ENCODE results near the gene GPAT3. TPM values are rescaled to one million over a fixed set of nuclear protein-coding genes. Genes with fewer than 3 reads are reported as not detected.

Gene GPAT3
- total and polyA plus RNA-seq, 2 of the 8 experiments (the other 6 are each of a cell fraction or from before 2014, with no cell fraction given), result 0.23 to 2.0 TPM

DNA sequence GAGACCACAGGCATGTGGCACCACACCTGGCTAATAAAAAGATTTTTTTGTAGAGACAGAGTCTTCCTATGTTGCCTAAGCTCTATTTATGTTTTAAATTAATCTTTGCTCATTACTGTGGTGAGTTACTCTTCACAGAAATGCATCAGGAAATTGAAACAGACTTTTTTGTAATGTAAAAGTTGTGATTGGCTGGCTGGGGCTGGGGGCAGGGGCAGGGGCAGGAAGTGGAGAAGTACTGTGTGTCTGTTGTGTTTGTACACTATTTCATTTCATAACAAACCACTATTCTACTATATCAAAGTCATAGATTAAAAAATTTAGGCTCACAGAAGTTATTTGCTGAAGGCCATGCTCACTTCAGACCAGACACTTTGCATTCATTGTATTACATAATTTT lies 31.9 kb upstream of the GPAT3 start:
- Histone ChIP-seq H2BK120ac (replicated peaks; ENCODE audit: low read depth, low read length) (no peak overlapping the region), H3K4me1 (replicated peaks in 1 of 4; ENCODE audit: control insufficient read depth in 3 of 4, insufficient read depth in 4 of 4, low read length in 3 of 4) (no peaks in the 10 kb centered on the region), H3K9ac (replicated peaks in 1 of 4; ENCODE audit: extremely low read depth in 1 of 4, low read depth in 3 of 4, low read length in 3 of 4) (no peak overlapping the region), H2BK15ac (ENCODE audit: low read length) (no peak overlapping the region), H2AK5ac (ENCODE audit: low read depth, low read length) (no peak overlapping the region), H3K18ac (ENCODE audit: extremely low read depth, low read length) (no peak overlapping the region), H3K9me3 (ENCODE audit: insufficient read depth in 2 of 2, low read depth in 1 of 2, low read length in 1 of 2) (no peaks in the 10 kb centered on the region), H3K27me3 (replicated peaks in 1 of 4; ENCODE audit: control insufficient read depth in 3 of 4, extremely low read depth in 1 of 4, insufficient read depth in 3 of 4, low read length in 3 of 4) (no peaks in the 10 kb centered on the region), H2BK12ac (ENCODE audit: low read depth, low read length) (no peak overlapping the region), H4K20me1 (replicated peaks in 1 of 2; ENCODE audit: control insufficient read depth in 1 of 2, insufficient read depth in 2 of 2, low read length in 2 of 2) (no peaks in the 10 kb centered on the region), H3K79me1 (ENCODE audit: low read depth, low read length) (no peaks in the 10 kb centered on the region), H4K5ac (ENCODE audit: insufficient read length, low read depth, low read length) (no peak overlapping the region), H2BK5ac (ENCODE audit: low read depth, low read length) (no peak overlapping the region), H3K79me2 (ENCODE audit: control insufficient read depth in 1 of 2, insufficient read depth in 2 of 2, low read length in 2 of 2) (no peaks in the 10 kb centered on the region), H3K4me3 (ENCODE audit: extremely low read depth in 1 of 4, insufficient read depth in 2 of 4, low read depth in 3 of 4, low read length in 4 of 4) (no peak overlapping the region), H2BK20ac (ENCODE audit: low read length) (no peak overlapping the region), H3K36me3 (ENCODE audit: control insufficient read depth in 2 of 4, insufficient read depth in 4 of 4, low read length in 3 of 4) (no peaks in the 10 kb centered on the region), H3K4me2 (ENCODE audit: insufficient read depth in 1 of 2, low read depth in 2 of 2, low read length in 2 of 2) (no peak overlapping the region), H3K27ac (ENCODE audit: low read depth, low read length) (no peak overlapping the region), H3K23ac (ENCODE audit: insufficient read length) (no peak overlapping the region), H3K14ac (ENCODE audit: insufficient read length) (no peak overlapping the region), H3K56ac (replicated peaks; ENCODE audit: insufficient read length, low read depth, low read length) (no peak overlapping the region), H4K91ac (replicated peaks; ENCODE audit: insufficient read length, low read length) (no peak overlapping the region), H2AFZ (ENCODE audit: low read length) (peak overlapping the region; percentile 94), H3K4ac (replicated peaks; ENCODE audit: insufficient read length, low read depth, low read length) (no peak overlapping the region), H3K23me2 (ENCODE audit: low read depth, low read length) (no peaks in the 10 kb centered on the region), H4K8ac (ENCODE audit: extremely low read depth, insufficient read depth, low read length) (no peak overlapping the region)
- DNase-seq (ENCODE audit: low read depth in 1 of 2, low spot score in 2 of 2) (no peak), FAIRE-seq (no peak)
- ChIA-PET CTCF (ENCODE audit: partially characterized antibody) (interaction anchor here (0.8 to 2.3 kb wide), 2 partner anchors 12 to 14 kb away, joined by 3 to 10 read pairs; no protein-coding TSS in a partner anchor), POLR2A (ENCODE audit: partially characterized antibody) (no interaction called here)
- TF ChIP-seq RFX5 (IDR thresholded peaks at IDR 0.05; ENCODE audit: borderline replicate concordance, low read depth, low read length) (no peak), RAD21 (IDR thresholded peaks at IDR 0.05 in 1 of 2, conservative IDR thresholded peaks at IDR 0.05 in 1 of 2; ENCODE audit: low read depth in 2 of 2, low read length in 2 of 2) (no peak), YY1 (IDR thresholded peaks at IDR 0.05; ENCODE audit: low read depth, low read length) (no peak), ZNF274 (IDR thresholded peaks at IDR 0.05; ENCODE audit: borderline replicate concordance, extremely low read depth, low read length) (no peak)
- TF ChIP-seq, protein P1, sequence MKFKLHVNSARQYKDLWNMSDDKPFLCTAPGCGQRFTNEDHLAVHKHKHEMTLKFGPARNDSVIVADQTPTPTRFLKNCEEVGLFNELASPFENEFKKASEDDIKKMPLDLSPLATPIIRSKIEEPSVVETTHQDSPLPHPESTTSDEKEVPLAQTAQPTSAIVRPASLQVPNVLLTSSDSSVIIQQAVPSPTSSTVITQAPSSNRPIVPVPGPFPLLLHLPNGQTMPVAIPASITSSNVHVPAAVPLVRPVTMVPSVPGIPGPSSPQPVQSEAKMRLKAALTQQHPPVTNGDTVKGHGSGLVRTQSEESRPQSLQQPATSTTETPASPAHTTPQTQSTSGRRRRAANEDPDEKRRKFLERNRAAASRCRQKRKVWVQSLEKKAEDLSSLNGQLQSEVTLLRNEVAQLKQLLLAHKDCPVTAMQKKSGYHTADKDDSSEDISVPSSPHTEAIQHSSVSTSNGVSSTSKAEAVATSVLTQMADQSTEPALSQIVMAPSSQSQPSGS (IDR thresholded peaks at IDR 0.05; ENCODE audit: low read length), result no peak

Measured in H1 (cell line).